Bronchial epithelial cell (primary cell): ENCODE results near the gene ITM2B. TPM values are rescaled to one million over a fixed set of nuclear protein-coding genes. Genes with fewer than 3 reads are reported as not detected.

Experiments used
- DNase-seq: peaks from one replicate; pipeline ENCODE4 v3.0.0-alpha.2; 2010; ENCODE audit warnings: low read depth
- FAIRE-seq: peaks from 2 replicates; lab custom pipeline; 2011; peaks lifted over from hg19 to GRCh38; lab: Jason Lieb, UNC
- H3K27me3 ChIP-seq: 2 replicates; pipeline ENCODE4 v1.5.1; 2011; ENCODE audit warnings: low read length; ENCODE audit not compliant: control insufficient read depth, insufficient read depth
- H3K36me3 ChIP-seq: 2 replicates; pipeline ENCODE4 v1.5.1; 2011; ENCODE audit warnings: low read length; ENCODE audit not compliant: control insufficient read depth, insufficient read depth
- H3K4me3 ChIP-seq: 2 replicates; pipeline ENCODE4 v1.5.1; 2011; ENCODE audit warnings: mild to moderate bottlenecking, low read depth, low read length, control low read depth
- CTCF ChIP-seq: IDR thresholded peaks from 2 replicates; pipeline ENCODE4 v1.5.1; 2011; ENCODE audit warnings: mild to moderate bottlenecking, moderate library complexity, low read length, control low read depth, inconsistent platforms; ENCODE audit not compliant: insufficient read depth, severe bottlenecking
- total RNA-seq: library from RNA; depleted of rRNA; stranded (reverse); fragments of >200 nt; gene quantifications from 2 replicates; pipeline ENCODE4 v1.2.1, GENCODE V29; 2014

The ITM2B gene
- total RNA-seq, 1 donor from 2014 or later = 57.4 TPM

GRCh38 chr13:48275507-48275906, 42.5 kb downstream of the ITM2B start:
- Histone ChIP-seq H3K27me3 (no peaks in the 10 kb centered on the region), H3K36me3 (no peaks in the 10 kb centered on the region), H3K4me3 (no peak overlapping the region)
- no peak for FAIRE-seq
- DNase-seq = no peak
- TF ChIP-seq CTCF = no peak

GRCh38 chr13:48278806-48279205, 45.8 kb downstream of the ITM2B start:
- FAIRE-seq = no peak

GRCh38 chr13:48281556-48281955, 48.5 kb downstream of the ITM2B start:
- no peak for TF ChIP-seq CTCF
- Histone ChIP-seq H3K36me3 (no peaks in the 10 kb centered on the region), H3K4me3 (no peak overlapping the region), H3K27me3 (no peaks in the 10 kb centered on the region)
- no peak for FAIRE-seq
- DNase-seq = no peak

More at GRCh38 chr13:48278806-48279205, 45.8 kb downstream of the ITM2B start:
- no peak for TF ChIP-seq CTCF
- no peaks in the 10 kb centered on the region for H3K36me3 ChIP-seq
- H3K4me3 ChIP-seq = no peak overlapping the region
- DNase-seq = no peak
- H3K27me3 ChIP-seq = no peaks in the 10 kb centered on the region

- TF ChIP-seq CTCF = no peak
- H3K4me3 ChIP-seq = no peak overlapping the region
- peak; percentile 55 for FAIRE-seq
Observed at GRCh38 chr13:48291730-48292129, 58.7 kb downstream of the ITM2B start.

GRCh38 chr13:48292650-48293049, 59.6 kb downstream of the ITM2B start:
- TF ChIP-seq CTCF = no peak
- no peaks in the 10 kb centered on the region for H3K27me3 ChIP-seq
- no peak for FAIRE-seq

More at GRCh38 chr13:48291730-48292129, 58.7 kb downstream of the ITM2B start:
- Histone ChIP-seq H3K27me3 (no peaks in the 10 kb centered on the region), H3K36me3 (no peaks in the 10 kb centered on the region)
- DNase-seq = no peak

GRCh38 chr13:48294653-48295052, 61.6 kb downstream of the ITM2B start:
- DNase-seq = no peak
- Histone ChIP-seq H3K27me3 (no peaks in the 10 kb centered on the region), H3K4me3 (no peak overlapping the region), H3K36me3 (no peaks in the 10 kb centered on the region)
- no peak for FAIRE-seq
- TF ChIP-seq CTCF = no peak

More at GRCh38 chr13:48292650-48293049, 59.6 kb downstream of the ITM2B start:
- Histone ChIP-seq H3K36me3 (no peaks in the 10 kb centered on the region), H3K4me3 (no peak overlapping the region)
- DNase-seq = no peak
